ENCODE measurements around the gene GNPTAB.
"Not testable (repeated sequence)": the region's sequence is repeated elsewhere in the genome, so short reads cannot be mapped to it uniquely, and the experiment has no call there.

The GNPTAB gene

DNA sequence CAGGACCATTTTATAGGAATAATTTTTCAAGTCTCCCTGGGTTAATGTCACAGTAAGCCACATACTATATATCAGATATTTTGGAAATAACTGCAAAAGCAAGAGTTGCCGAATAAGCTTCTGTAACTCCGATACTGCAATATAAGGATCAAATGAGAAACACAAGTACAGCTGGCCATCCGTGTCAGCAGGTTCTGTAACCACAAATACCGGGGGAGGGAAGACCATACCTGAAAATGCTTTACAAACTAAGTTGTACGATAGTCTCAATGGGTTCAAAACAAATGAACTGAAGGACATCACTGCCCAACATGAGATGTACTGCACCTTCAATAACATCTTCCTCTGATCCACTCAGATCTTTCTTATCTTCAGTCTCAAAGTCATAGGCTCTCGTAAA is 93.3 kb downstream of the GNPTAB start:
- H3K4me3 ChIP-seq (ENCODE audit: low read depth, low read length): no peak overlapping the region
- no peak for TF ChIP-seq CTCF (IDR thresholded peaks at IDR 0.05; ENCODE audit: borderline replicate concordance, insufficient read depth, low read depth, low read length)

GRCh38 chr12:101734482-101734881 is 96.3 kb downstream of the GNPTAB start:
- H3K4me3 ChIP-seq (ENCODE audit: low read depth, low read length): not testable (repeated sequence)

GRCh38 chr12:101733166-101733565 is 97.6 kb downstream of the GNPTAB start:
- TF ChIP-seq CTCF (IDR thresholded peaks at IDR 0.05; ENCODE audit: borderline replicate concordance, insufficient read depth, low read depth, low read length): no peak
- no peak overlapping the region for H3K4me3 ChIP-seq (ENCODE audit: low read depth, low read length)

DNA sequence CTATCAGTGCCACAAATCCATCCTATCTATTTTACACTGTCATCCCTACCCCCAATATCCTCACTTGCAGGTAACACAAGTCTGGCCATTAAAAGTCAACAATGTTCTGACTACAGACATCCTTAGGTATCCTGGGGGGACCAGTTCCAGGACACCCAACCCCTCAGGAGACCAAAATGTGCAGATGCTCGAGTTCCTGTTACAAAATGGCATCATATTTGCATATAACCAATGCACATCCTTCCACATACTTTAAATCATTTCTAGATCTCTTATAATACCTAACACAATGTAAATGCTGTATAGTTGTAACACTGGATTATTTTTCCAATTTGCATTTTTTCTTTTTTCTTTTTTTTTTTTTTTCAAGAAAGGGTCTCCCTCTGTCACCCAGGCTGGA is 98.4 kb downstream of the GNPTAB start:
- no peak overlapping the region for H3K4me3 ChIP-seq (ENCODE audit: low read depth, low read length)
- TF ChIP-seq CTCF (IDR thresholded peaks at IDR 0.05; ENCODE audit: borderline replicate concordance, insufficient read depth, low read depth, low read length): no peak

- no peak for TF ChIP-seq CTCF (IDR thresholded peaks at IDR 0.05; ENCODE audit: borderline replicate concordance, insufficient read depth, low read depth, low read length)
- no peak overlapping the region for H3K4me3 ChIP-seq (ENCODE audit: low read depth, low read length)
Observed at GRCh38 chr12:101729842-101730241, 100.9 kb downstream of the GNPTAB start.

- TF ChIP-seq CTCF (IDR thresholded peaks at IDR 0.05; ENCODE audit: borderline replicate concordance, insufficient read depth, low read depth, low read length): no peak
- H3K4me3 ChIP-seq (ENCODE audit: low read depth, low read length): no peak overlapping the region
Observed at GRCh38 chr12:101727098-101727497, 103.7 kb downstream of the GNPTAB start.

- no peak for TF ChIP-seq CTCF (IDR thresholded peaks at IDR 0.05; ENCODE audit: borderline replicate concordance, insufficient read depth, low read depth, low read length)
- no peak overlapping the region for H3K4me3 ChIP-seq (ENCODE audit: low read depth, low read length)
Observed at GRCh38 chr12:101722392-101722791, 108.4 kb downstream of the GNPTAB start.

DNA sequence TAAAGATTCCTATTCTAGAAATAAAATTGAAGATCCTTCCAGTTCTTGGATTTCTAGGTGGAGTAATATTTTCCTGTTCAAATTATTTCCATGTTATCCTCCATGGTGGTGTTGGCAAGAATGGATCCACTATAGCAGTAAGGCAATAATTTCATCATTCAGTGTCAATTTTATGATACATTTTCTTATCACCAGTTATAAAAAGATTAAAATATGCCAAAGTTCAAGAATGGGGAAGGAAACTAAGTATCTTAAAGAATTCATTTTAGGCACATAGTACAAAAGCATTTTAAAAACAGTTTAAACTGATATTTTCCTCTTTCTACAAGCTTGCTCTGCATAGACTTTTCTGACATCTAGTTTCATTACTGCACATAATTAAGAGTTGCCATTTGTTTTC is 110.6 kb downstream of the GNPTAB start:
- H3K4me3 ChIP-seq (ENCODE audit: low read depth, low read length): no peak overlapping the region
- TF ChIP-seq CTCF (IDR thresholded peaks at IDR 0.05; ENCODE audit: borderline replicate concordance, insufficient read depth, low read depth, low read length): no peak

Measured in GM12875 (cell line).